ENCODE measurements around the gene SCAND1.
"Not testable (repeated sequence)": the region's sequence is repeated elsewhere in the genome, so short reads cannot be mapped to it uniquely, and the experiment has no call there.

The SCAND1 gene

GRCh38 chr20:35959291-35959690, 5.0 kb upstream of the SCAND1 start:
- not testable (repeated sequence) for DNase-seq (ENCODE audit: low read depth)

- no peak for DNase-seq (ENCODE audit: low read depth)
Observed at GRCh38 chr20:35956616-35957015, 2.3 kb upstream of the SCAND1 start.

GRCh38 chr20:35954907-35955251, 577 bp upstream of the SCAND1 start:
- DNase-seq (ENCODE audit: low read depth), result no peak

GRCh38 chr20:35953387-35954199, 709 bp downstream of the SCAND1 start:
- DNase-seq (ENCODE audit: low read depth), result peak; percentile 49

- DNase-seq (ENCODE audit: low read depth), result no peak
Observed at GRCh38 chr20:35952480-35953386, 1.6 kb downstream of the SCAND1 start.

GRCh38 chr20:35952080-35952479, 2.2 kb downstream of the SCAND1 start:
- not testable (repeated sequence) for DNase-seq (ENCODE audit: low read depth)

- no peak for DNase-seq (ENCODE audit: low read depth)
Observed at GRCh38 chr20:35950093-35950492, 4.2 kb downstream of the SCAND1 start.

- no peak for DNase-seq (ENCODE audit: low read depth)
Observed at GRCh38 chr20:35947907-35948306, 6.4 kb downstream of the SCAND1 start.

GRCh38 chr20:35947489-35947888, 6.8 kb downstream of the SCAND1 start:
- no peak for DNase-seq (ENCODE audit: low read depth)

GRCh38 chr20:35942243-35942642, 12.1 kb downstream of the SCAND1 start:
- no peak for DNase-seq (ENCODE audit: low read depth)

GRCh38 chr20:35941620-35942019, 12.7 kb downstream of the SCAND1 start:
- DNase-seq (ENCODE audit: low read depth), result no peak

- DNase-seq (ENCODE audit: low read depth), result no peak
Observed at GRCh38 chr20:35939264-35939663, 15.0 kb downstream of the SCAND1 start.

- no peak for DNase-seq (ENCODE audit: low read depth)
Observed at GRCh38 chr20:35934050-35934449, 20.3 kb downstream of the SCAND1 start.

GRCh38 chr20:35929301-35929700, 25.0 kb downstream of the SCAND1 start:
- no peak for DNase-seq (ENCODE audit: low read depth)

GRCh38 chr20:35920523-35920922, 33.8 kb downstream of the SCAND1 start:
- DNase-seq (ENCODE audit: low read depth), result no peak

GRCh38 chr20:35918021-35918420, 36.3 kb downstream of the SCAND1 start:
- DNase-seq (ENCODE audit: low read depth), result no peak

GRCh38 chr20:35917077-35917476, 37.2 kb downstream of the SCAND1 start:
- DNase-seq (ENCODE audit: low read depth), result no peak

GRCh38 chr20:35912881-35913280, 41.4 kb downstream of the SCAND1 start:
- no peak for DNase-seq (ENCODE audit: low read depth)

GRCh38 chr20:35910254-35910653, 44.0 kb downstream of the SCAND1 start:
- no peak for DNase-seq (ENCODE audit: low read depth)

GRCh38 chr20:35909796-35910195, 44.5 kb downstream of the SCAND1 start:
- DNase-seq (ENCODE audit: low read depth), result no peak

- no peak for DNase-seq (ENCODE audit: low read depth)
Observed at GRCh38 chr20:35909176-35909575, 45.1 kb downstream of the SCAND1 start.

- no peak for DNase-seq (ENCODE audit: low read depth)
Observed at GRCh38 chr20:35908007-35908406, 46.3 kb downstream of the SCAND1 start.

- no peak for DNase-seq (ENCODE audit: low read depth)
Observed at GRCh38 chr20:35907017-35907701, 47.1 kb downstream of the SCAND1 start.

Data from activated T-helper 9 cell treated with anti-CD3 and anti-CD28 coated beads, Interleukin-2, amount 50 U/mL, for 16 hours (primary cell).